RWPE1 (cell line): ENCODE measurements around the gene GMEB2.

Experiments
- CTCF ChIA-PET: fragments of 350-600 bp; sonication (Branson Sonifier 250); formaldehyde crosslinking; extraction: SDS; loops from one replicate; lab custom pipeline; 2021; lab: Yijun Ruan, JAX
- POLR2A ChIA-PET: fragments of 400-600 bp; formaldehyde crosslinking; extraction: SDS; loops from one replicate; lab custom pipeline; 2020; ENCODE audit warnings: antibody characterized with exemption; ENCODE audit not compliant: low non-redundant PET; lab: Yijun Ruan, JAX
- DNase-seq: peaks from one replicate; pipeline ENCODE4 v3.0.0; 2012; ENCODE audit warnings: low spot score
- H3K27ac ChIP-seq: fragments of 450-650 bp; 2 replicates; pipeline ENCODE4 v1.5.1; 2017
- TF ChIP-seq, protein P1 (sequence below): fragments of 450-650 bp; conservative IDR thresholded peaks from 2 replicates; pipeline ENCODE4 v1.5.1; 2017; ENCODE audit warnings: low read depth, mild to moderate bottlenecking

Gene GMEB2

GRCh38 chr20:63565021-63565698 lies 61.7 kb downstream of the GMEB2 start:
- ChIA-PET CTCF (interaction anchor here (0.9 kb wide), 1 partner anchor 473 kb away, joined by 6 read pairs; no protein-coding TSS in a partner anchor), POLR2A (no interaction called here)
- H3K27ac ChIP-seq = no peak overlapping the region
- TF ChIP-seq, protein P1, sequence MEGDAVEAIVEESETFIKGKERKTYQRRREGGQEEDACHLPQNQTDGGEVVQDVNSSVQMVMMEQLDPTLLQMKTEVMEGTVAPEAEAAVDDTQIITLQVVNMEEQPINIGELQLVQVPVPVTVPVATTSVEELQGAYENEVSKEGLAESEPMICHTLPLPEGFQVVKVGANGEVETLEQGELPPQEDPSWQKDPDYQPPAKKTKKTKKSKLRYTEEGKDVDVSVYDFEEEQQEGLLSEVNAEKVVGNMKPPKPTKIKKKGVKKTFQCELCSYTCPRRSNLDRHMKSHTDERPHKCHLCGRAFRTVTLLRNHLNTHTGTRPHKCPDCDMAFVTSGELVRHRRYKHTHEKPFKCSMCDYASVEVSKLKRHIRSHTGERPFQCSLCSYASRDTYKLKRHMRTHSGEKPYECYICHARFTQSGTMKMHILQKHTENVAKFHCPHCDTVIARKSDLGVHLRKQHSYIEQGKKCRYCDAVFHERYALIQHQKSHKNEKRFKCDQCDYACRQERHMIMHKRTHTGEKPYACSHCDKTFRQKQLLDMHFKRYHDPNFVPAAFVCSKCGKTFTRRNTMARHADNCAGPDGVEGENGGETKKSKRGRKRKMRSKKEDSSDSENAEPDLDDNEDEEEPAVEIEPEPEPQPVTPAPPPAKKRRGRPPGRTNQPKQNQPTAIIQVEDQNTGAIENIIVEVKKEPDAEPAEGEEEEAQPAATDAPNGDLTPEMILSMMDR = no peak
- no peak for DNase-seq

- POLR2A ChIA-PET = no interaction called here
- H3K27ac ChIP-seq = no peak overlapping the region
- DNase-seq = no peak
- TF ChIP-seq, protein P1 = no peak
- CTCF ChIA-PET = interaction anchor here (0.9 kb wide), 1 partner anchor 474 kb away, joined by 6 read pairs; no protein-coding TSS in a partner anchor
Measured at GRCh38 chr20:63564036-63564810, 62.7 kb downstream of the GMEB2 start.

- no peak overlapping the region for H3K27ac ChIP-seq
- ChIA-PET POLR2A (no interaction called here), CTCF (interaction anchor here (0.6 kb wide), 1 partner anchor 89 kb away, joined by 3 read pairs; no protein-coding TSS in a partner anchor)
- TF ChIP-seq, protein P1 = no peak
- DNase-seq = no peak
Measured at GRCh38 chr20:63563225-63563935, 63.5 kb downstream of the GMEB2 start.

- CTCF ChIA-PET = interaction anchor here (0.6 kb wide), 1 partner anchor 89 kb away, joined by 3 read pairs; no protein-coding TSS in a partner anchor
- POLR2A ChIA-PET = no interaction called here
- no peak for DNase-seq
- no peak overlapping the region; the same call in 1 of the 2 replicates for H3K27ac ChIP-seq
- TF ChIP-seq, protein P1 = no peak
Measured at GRCh38 chr20:63562461-63563224, 64.3 kb downstream of the GMEB2 start.

- POLR2A ChIA-PET = interaction anchor here (0.6 kb wide), 1 partner anchor 303 kb away, joined by 3 read pairs; the partner anchor contains the start of gene TPD52L2
- H3K27ac ChIP-seq = no peak overlapping the region
- TF ChIP-seq, protein P1 = no peak
- CTCF ChIA-PET = interaction anchor here (0.5 kb wide), 1 partner anchor 1174 kb away, joined by 3 read pairs; no protein-coding TSS in a partner anchor
- DNase-seq = no peak
Measured at GRCh38 chr20:63561624-63562396, 65.1 kb downstream of the GMEB2 start.
